Astrocyte (in vitro differentiated cells and primary cell): ENCODE data around the gene PURB.

Experiments used
- EZH2 ChIP-seq: IDR thresholded peaks from 2 replicates; pipeline ENCODE4 v1.6.1; 2012; ENCODE audit warnings: mild to moderate bottlenecking, low read length, inconsistent platforms; ENCODE audit not compliant: insufficient read depth
- TF ChIP-seq, protein P1 (sequence below): IDR thresholded peaks from 2 replicates; pipeline ENCODE4 v1.5.1; 2011; ENCODE audit warnings: low read depth, mild to moderate bottlenecking, inconsistent platforms, low read length, moderate library complexity; ENCODE audit not compliant: insufficient read depth

- TF ChIP-seq, protein P1, sequence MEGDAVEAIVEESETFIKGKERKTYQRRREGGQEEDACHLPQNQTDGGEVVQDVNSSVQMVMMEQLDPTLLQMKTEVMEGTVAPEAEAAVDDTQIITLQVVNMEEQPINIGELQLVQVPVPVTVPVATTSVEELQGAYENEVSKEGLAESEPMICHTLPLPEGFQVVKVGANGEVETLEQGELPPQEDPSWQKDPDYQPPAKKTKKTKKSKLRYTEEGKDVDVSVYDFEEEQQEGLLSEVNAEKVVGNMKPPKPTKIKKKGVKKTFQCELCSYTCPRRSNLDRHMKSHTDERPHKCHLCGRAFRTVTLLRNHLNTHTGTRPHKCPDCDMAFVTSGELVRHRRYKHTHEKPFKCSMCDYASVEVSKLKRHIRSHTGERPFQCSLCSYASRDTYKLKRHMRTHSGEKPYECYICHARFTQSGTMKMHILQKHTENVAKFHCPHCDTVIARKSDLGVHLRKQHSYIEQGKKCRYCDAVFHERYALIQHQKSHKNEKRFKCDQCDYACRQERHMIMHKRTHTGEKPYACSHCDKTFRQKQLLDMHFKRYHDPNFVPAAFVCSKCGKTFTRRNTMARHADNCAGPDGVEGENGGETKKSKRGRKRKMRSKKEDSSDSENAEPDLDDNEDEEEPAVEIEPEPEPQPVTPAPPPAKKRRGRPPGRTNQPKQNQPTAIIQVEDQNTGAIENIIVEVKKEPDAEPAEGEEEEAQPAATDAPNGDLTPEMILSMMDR: no peak
- TF ChIP-seq EZH2: no peak
Observed at GRCh38 chr7:44920119-44920518, 34.8 kb upstream of the PURB start.
